SK-N-SH (cell line): ENCODE results near the gene C13orf42. TPM values are rescaled to one million over a fixed set of nuclear protein-coding genes. Genes with fewer than 3 reads are reported as not detected.

ENCODE experiments used
- CTCF ChIA-PET: fragments of 300-600, 350-600 bp; formaldehyde crosslinking; extraction: SDS; loops from one replicate; lab custom pipeline; 2021; lab: Yijun Ruan, JAX
- POLR2A ChIA-PET: fragments of 350-600 bp; sonication (Branson Sonifier 250); formaldehyde crosslinking; extraction: SDS; loops from one replicate; lab custom pipeline; 2020; ENCODE audit warnings: antibody characterized with exemption, inconsistent platforms; lab: Yijun Ruan, JAX
- DNase-seq: peaks from one replicate; pipeline ENCODE4 v3.0.0; 2012
- H2AFZ ChIP-seq: fragments of 200-600 bp; sonication (generic); 2 replicates; pipeline ENCODE4 v1.8.1; 2016; ENCODE audit warnings: antibody characterized with exemption, mild to moderate bottlenecking, low read depth
- H3F3A ChIP-seq: fragments of 200-600 bp; sonication (generic); replicated peaks from 2 replicates; pipeline ENCODE3; 2016; ENCODE audit warnings: antibody characterized with exemption, mild to moderate bottlenecking; ENCODE audit not compliant: insufficient read depth
- H3K27ac ChIP-seq, 2 experiments: fragments of 200-500 bp in 1 of 2; fragments of 200-600 bp in 1 of 2; sonication (Bioruptor generic) in 1 of 2; sonication (generic), shearing (Covaris generic) in 1 of 2; 2 replicates each; pipeline versions ENCODE4 v1.5.1 to v1.6.1; 2014 to 2016; ENCODE audit warnings: low read depth in 2 of 2, inconsistent platforms in 1 of 2, low read length in 1 of 2, mild to moderate bottlenecking in 1 of 2, mixed read lengths in 1 of 2
- H3K27me3 ChIP-seq: fragments of 200-600 bp; sonication (generic), shearing (Covaris generic); 2 replicates; pipeline ENCODE4 v1.6.1; 2016; ENCODE audit warnings: mixed run types; ENCODE audit not compliant: insufficient read depth
- H3K36me3 ChIP-seq, 2 experiments: fragments of 200-500 bp in 1 of 2; fragments of 200-600 bp in 1 of 2; sonication (Bioruptor generic) in 1 of 2; sonication (generic) in 1 of 2; replicated peaks in 1 of 2; 2 replicates each; pipeline versions ENCODE3 to v1.5.1; 2014 to 2016; ENCODE audit warnings: low read length in 1 of 2, mild to moderate bottlenecking in 1 of 2; ENCODE audit not compliant: insufficient read depth in 2 of 2, control insufficient read depth in 1 of 2
- H3K4me1 ChIP-seq, 2 experiments: fragments of 200-500 bp in 1 of 2; fragments of 200-600 bp in 1 of 2; sonication (Bioruptor generic) in 1 of 2; sonication (generic), shearing (Covaris generic) in 1 of 2; 2 replicates each; pipeline versions ENCODE4 v1.5.1 to v1.6.1; 2014 to 2016; ENCODE audit warnings: low read depth in 1 of 2, low read length in 1 of 2, mixed run types in 1 of 2; ENCODE audit not compliant: insufficient read depth in 2 of 2, control insufficient read depth in 1 of 2
- H3K4me2 ChIP-seq: fragments of 200-600 bp; sonication (generic), shearing (Covaris generic); 2 replicates; pipeline ENCODE4 v1.6.1; 2017; ENCODE audit warnings: mixed run types
- H3K4me3 ChIP-seq, 2 experiments: fragments of 200-500 bp in 1 of 2; fragments of 200-600 bp in 1 of 2; sonication (Bioruptor generic) in 1 of 2; sonication (generic), shearing (Covaris generic) in 1 of 2; 2 replicates each; pipeline versions ENCODE4 v1.5.1 to v1.8.1; 2014 to 2016; ENCODE audit warnings: low read depth in 2 of 2, inconsistent platforms in 1 of 2, low read length in 1 of 2, mild to moderate bottlenecking in 1 of 2, mixed read lengths in 1 of 2, moderate library complexity in 1 of 2
- H3K79me2 ChIP-seq: fragments of 200-600 bp; sonication (generic); 2 replicates; pipeline ENCODE4 v1.8.1; 2017; ENCODE audit warnings: mild to moderate bottlenecking; ENCODE audit not compliant: insufficient read depth
- H3K9ac ChIP-seq: fragments of 200-600 bp; sonication (generic); 2 replicates; pipeline ENCODE4 v1.6.1; 2017; ENCODE audit warnings: mixed run types
- H3K9me2 ChIP-seq: fragments of 200-600 bp; sonication (generic); 2 replicates; pipeline ENCODE4 v1.6.1; 2017; ENCODE audit warnings: mixed run types
- H3K9me3 ChIP-seq: fragments of 200-600 bp; sonication (generic); 2 replicates; pipeline ENCODE4 v1.6.1; 2017; ENCODE audit warnings: mixed run types, mild to moderate bottlenecking, moderate library complexity
- H4K20me1 ChIP-seq: fragments of 200-600 bp; sonication (generic); 2 replicates; pipeline ENCODE4 v1.6.1; 2017; ENCODE audit warnings: mild to moderate bottlenecking, mixed run types; ENCODE audit not compliant: insufficient read depth
- CHD2 ChIP-seq: fragments of 150-350 bp; IDR thresholded peaks from 2 replicates; pipeline ENCODE4 v1.6.1; 2018; ENCODE audit warnings: low read length; ENCODE audit not compliant: partially characterized antibody
- CTCF ChIP-seq: fragments of 200-600 bp; sonication (generic); IDR thresholded peaks from 2 replicates; pipeline ENCODE4 v1.6.1; 2017; ENCODE audit warnings: antibody characterized with exemption, mild to moderate bottlenecking, moderate library complexity
- FOXJ3 ChIP-seq: sonication (generic); formaldehyde crosslinking; IDR thresholded peaks from 2 replicates; pipeline ENCODE4 v1.5.1; 2020; ENCODE audit warnings: mild to moderate bottlenecking, missing genetic modification reagents
- FOXM1 ChIP-seq: IDR thresholded peaks from 2 replicates; pipeline ENCODE4 v1.4.0; 2012; ENCODE audit warnings: low read depth, mild to moderate bottlenecking
- GABPA ChIP-seq: IDR thresholded peaks from 2 replicates; pipeline ENCODE4 v1.4.0; 2012; ENCODE audit warnings: low read depth, mild to moderate bottlenecking
- GATA2 ChIP-seq: sonication (generic); formaldehyde crosslinking; IDR thresholded peaks from 2 replicates; pipeline ENCODE4 v1.5.0; 2020; ENCODE audit warnings: mild to moderate bottlenecking, missing genetic modification reagents
- MEF2A ChIP-seq: IDR thresholded peaks from 2 replicates; pipeline ENCODE4 v1.4.0; 2012; ENCODE audit warnings: low read depth, borderline replicate concordance
- NFIC ChIP-seq: IDR thresholded peaks from 2 replicates; pipeline ENCODE4 v1.4.0; 2012; ENCODE audit warnings: borderline replicate concordance
- PBX3 ChIP-seq: IDR thresholded peaks from 2 replicates; pipeline ENCODE4; 2012
- RCOR1 ChIP-seq: fragments of 150-350 bp; IDR thresholded peaks from 2 replicates; pipeline ENCODE4 v1.6.1; 2017; ENCODE audit warnings: antibody characterized with exemption, low read length
- REST ChIP-seq: IDR thresholded peaks from 2 replicates; pipeline ENCODE4 v1.6.1; 2012; ENCODE audit warnings: mild to moderate bottlenecking, low read depth, low read length, moderate library complexity
- RFX5 ChIP-seq: IDR thresholded peaks from 2 replicates; pipeline ENCODE4 v1.6.1; 2012; ENCODE audit warnings: mild to moderate bottlenecking, improper control_type of control experiment, low read length
- RXRA ChIP-seq: IDR thresholded peaks from 2 replicates; pipeline ENCODE4 v1.4.0; 2012; ENCODE audit warnings: low read depth, mild to moderate bottlenecking, borderline replicate concordance
- SIN3A ChIP-seq: IDR thresholded peaks from 2 replicates; pipeline ENCODE4 v1.6.1; 2012; ENCODE audit warnings: low read depth, mild to moderate bottlenecking, low read length, moderate library complexity, borderline replicate concordance
- TEAD4 ChIP-seq: IDR thresholded peaks from 2 replicates; pipeline ENCODE4 v1.4.0; 2012; ENCODE audit warnings: mild to moderate bottlenecking, borderline replicate concordance; ENCODE audit not compliant: insufficient read depth
- USF1 ChIP-seq: IDR thresholded peaks from 2 replicates; pipeline ENCODE4 v1.4.0; 2012; ENCODE audit warnings: low read depth, borderline replicate concordance
- USF2 ChIP-seq: fragments of 150-350 bp; IDR thresholded peaks from 2 replicates; pipeline ENCODE4 v1.6.1; 2017; ENCODE audit warnings: antibody characterized with exemption, low read length, low read depth, borderline replicate concordance
- ZBTB33 ChIP-seq: IDR thresholded peaks from 2 replicates; pipeline ENCODE4 v1.4.0; 2012; ENCODE audit warnings: low read depth, borderline replicate concordance
- WGBS: methylation state at CpG from one replicate; pipeline ENCODE4 v1.1.6; 2017; ENCODE audit warnings: low lambda C conversion rate; 5-methylcytosine and 5-hydroxymethylcytosine counted together
- polyA plus RNA-seq, 3 experiments: library from polyadenylated mRNA; depleted of rRNA; stranded (reverse); fragments of >200 nt; gene quantifications; 2 replicates each; pipeline ENCODE4 v1.2.3, GENCODE V29; 2012

Gene C13orf42
- polyA plus RNA-seq, 1 of the 3 experiments (the other 2 are of a cell fraction), result not detected

GRCh38 chr13:51137250-51137649, 26.2 kb upstream of the C13orf42 start:
- Histone ChIP-seq H3K4me1 (no peaks in the 10 kb centered on the region), H2AFZ (no peak overlapping the region), H3K27me3 (no peaks in the 10 kb centered on the region), H3K9me3 (no peaks in the 10 kb centered on the region), H3K4me3 (no peak overlapping the region), H3K4me2 (no peak overlapping the region), H3K9ac (no peak overlapping the region), H3F3A (no peaks in the 10 kb centered on the region), H3K36me3 (no peaks in the 10 kb centered on the region), H4K20me1 (no peaks in the 10 kb centered on the region), H3K79me2 (no peaks in the 10 kb centered on the region), H3K27ac (no peak overlapping the region), H3K9me2 (no peaks in the 10 kb centered on the region)
- no peak for DNase-seq
- ChIA-PET POLR2A (no interaction called here), CTCF (interaction anchor here (6.3 kb wide), 1 partner anchor 12 kb away, joined by 28 read pairs; no protein-coding TSS in a partner anchor)
- TF ChIP-seq USF2 (no peak), FOXM1 (no peak), RCOR1 (no peak), RXRA (no peak), PBX3 (no peak), GATA2 (CRISPR knock-in tag) (no peak), USF1 (no peak), SIN3A (no peak), CHD2 (no peak), NFIC (no peak), FOXJ3 (CRISPR knock-in tag) (no peak), ZBTB33 (no peak), RFX5 (no peak), GABPA (no peak), REST (no peak), TEAD4 (no peak), MEF2A (no peak), CTCF (no peak)
- 40% methylated on average over 2 of the region's 4 CpGs for WGBS
